BJ (cell line): ENCODE measurements around the gene PDGFD. TPM values are rescaled to one million over a fixed set of nuclear protein-coding genes. Genes with fewer than 3 reads are reported as not detected.

Experiments used
- CTCF ChIA-PET: fragments of 350-600 bp; formaldehyde crosslinking; extraction: SDS; loops from one replicate; lab custom pipeline; 2021; ENCODE audit warnings: antibody characterized with exemption, inconsistent platforms; lab: Yijun Ruan, JAX
- POLR2A ChIA-PET: fragments of 300-600 bp; sonication (Branson Sonifier 250); formaldehyde crosslinking; extraction: SDS; loops from one replicate; lab custom pipeline; 2021; ENCODE audit warnings: antibody characterized with exemption; lab: Charles Lee
- DNase-seq: peaks from one replicate; pipeline ENCODE4 v3.0.0-alpha.2; 2011; ENCODE audit warnings: low read depth
- H3K27me3 ChIP-seq: 2 replicates; pipeline ENCODE4 v1.6.0; 2011; ENCODE audit warnings: low read length; ENCODE audit not compliant: control insufficient read depth, insufficient read depth
- H3K36me3 ChIP-seq: 2 replicates; pipeline ENCODE4 v1.5.1; 2011; ENCODE audit warnings: low read length; ENCODE audit not compliant: control insufficient read depth, insufficient read depth
- H3K4me3 ChIP-seq: 2 replicates; pipeline ENCODE4 v1.5.1; 2011; ENCODE audit warnings: low read depth, mild to moderate bottlenecking, control low read depth, low read length
- polyA plus RNA-seq: library from polyadenylated mRNA; depleted of rRNA; stranded (reverse); fragments of >200 nt; gene quantifications from 2 replicates; pipeline ENCODE4 v1.2.3, GENCODE V29; 2011
- TF ChIP-seq, protein P1 (sequence below): IDR thresholded peaks from 2 replicates; pipeline ENCODE4 v1.5.1; 2011; ENCODE audit warnings: low read depth, mild to moderate bottlenecking, control low read depth, inconsistent platforms, low read length, moderate library complexity; ENCODE audit not compliant: insufficient read depth

PDGFD gene
- polyA plus RNA-seq, 1 experiment: 0.72 TPM

GRCh38 chr11:103923451-103923931, 240.5 kb downstream of the PDGFD start:
- TF ChIP-seq, protein P1, sequence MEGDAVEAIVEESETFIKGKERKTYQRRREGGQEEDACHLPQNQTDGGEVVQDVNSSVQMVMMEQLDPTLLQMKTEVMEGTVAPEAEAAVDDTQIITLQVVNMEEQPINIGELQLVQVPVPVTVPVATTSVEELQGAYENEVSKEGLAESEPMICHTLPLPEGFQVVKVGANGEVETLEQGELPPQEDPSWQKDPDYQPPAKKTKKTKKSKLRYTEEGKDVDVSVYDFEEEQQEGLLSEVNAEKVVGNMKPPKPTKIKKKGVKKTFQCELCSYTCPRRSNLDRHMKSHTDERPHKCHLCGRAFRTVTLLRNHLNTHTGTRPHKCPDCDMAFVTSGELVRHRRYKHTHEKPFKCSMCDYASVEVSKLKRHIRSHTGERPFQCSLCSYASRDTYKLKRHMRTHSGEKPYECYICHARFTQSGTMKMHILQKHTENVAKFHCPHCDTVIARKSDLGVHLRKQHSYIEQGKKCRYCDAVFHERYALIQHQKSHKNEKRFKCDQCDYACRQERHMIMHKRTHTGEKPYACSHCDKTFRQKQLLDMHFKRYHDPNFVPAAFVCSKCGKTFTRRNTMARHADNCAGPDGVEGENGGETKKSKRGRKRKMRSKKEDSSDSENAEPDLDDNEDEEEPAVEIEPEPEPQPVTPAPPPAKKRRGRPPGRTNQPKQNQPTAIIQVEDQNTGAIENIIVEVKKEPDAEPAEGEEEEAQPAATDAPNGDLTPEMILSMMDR: no peak
- Histone ChIP-seq H3K36me3 (no peaks in the 10 kb centered on the region), H3K27me3 (no peaks in the 10 kb centered on the region), H3K4me3 (no peak overlapping the region)
- ChIA-PET CTCF (no interaction called here), POLR2A (no interaction called here)
- DNase-seq: no peak

DNA sequence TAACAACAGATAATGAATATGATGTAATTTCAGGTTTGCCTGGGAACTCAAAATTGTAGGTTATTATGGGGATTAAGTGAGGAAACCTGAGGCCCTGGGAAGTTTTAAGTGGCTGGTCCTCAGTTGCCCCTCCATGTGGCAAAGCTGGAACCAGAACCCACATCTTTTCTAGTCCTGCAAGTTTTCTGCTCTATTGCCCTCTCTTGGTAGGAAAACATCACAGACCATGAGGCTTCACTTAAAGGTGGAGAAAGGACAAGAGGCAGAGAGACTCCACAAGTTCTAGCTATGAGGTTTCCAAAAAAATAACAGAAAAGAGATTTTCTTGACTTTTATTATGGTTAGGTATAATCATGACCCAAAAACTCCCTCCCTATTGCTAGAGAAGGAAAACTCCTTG, 243.0 kb downstream of the PDGFD start:
- CTCF ChIA-PET: no interaction called here

DNA sequence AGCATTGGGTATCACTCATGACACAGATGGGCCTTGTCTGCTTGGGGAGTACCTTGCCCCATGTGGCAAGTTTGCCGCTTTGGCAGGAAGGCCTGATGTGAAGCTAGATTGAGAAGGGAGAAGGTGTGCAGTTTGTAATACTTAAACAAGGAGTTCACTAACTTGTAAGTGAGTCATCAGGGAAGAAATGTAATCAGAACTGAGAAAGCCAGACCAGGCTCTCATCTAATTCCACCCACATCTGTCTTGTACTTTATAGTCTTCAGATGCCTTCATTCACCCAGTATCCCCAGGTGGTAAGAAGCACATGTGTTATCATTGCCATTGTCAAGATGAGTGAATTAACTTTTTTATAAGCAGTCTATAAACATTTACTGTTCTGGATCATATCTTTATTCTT, 243.5 kb downstream of the PDGFD start:
- H3K27me3 ChIP-seq: no peaks in the 10 kb centered on the region
- no peak for DNase-seq
- CTCF ChIA-PET: no interaction called here
- no peak overlapping the region for H3K4me3 ChIP-seq
- TF ChIP-seq, protein P1: no peak
- no peaks in the 10 kb centered on the region for H3K36me3 ChIP-seq
- POLR2A ChIA-PET: no interaction called here

More for the DNA sequence above, 243.0 kb downstream of the PDGFD start:
- H3K27me3 ChIP-seq: no peaks in the 10 kb centered on the region
- POLR2A ChIA-PET: no interaction called here
- no peaks in the 10 kb centered on the region for H3K36me3 ChIP-seq
- TF ChIP-seq, protein P1: no peak
- no peak for DNase-seq
- no peak overlapping the region for H3K4me3 ChIP-seq

- TF ChIP-seq, protein P1: no peak
- CTCF ChIA-PET: no interaction called here
- Histone ChIP-seq H3K4me3 (no peak overlapping the region), H3K27me3 (no peaks in the 10 kb centered on the region), H3K36me3 (no peaks in the 10 kb centered on the region)
- no peak for DNase-seq
- POLR2A ChIA-PET: no interaction called here
These were observed 253.2 kb downstream of the PDGFD start for GRCh38 chr11:103910721-103911120.

GRCh38 chr11:103907548-103908455, 256.1 kb downstream of the PDGFD start:
- no peak for DNase-seq
- Histone ChIP-seq H3K36me3 (no peaks in the 10 kb centered on the region), H3K27me3 (no peaks in the 10 kb centered on the region), H3K4me3 (no peak overlapping the region)
- ChIA-PET POLR2A (no interaction called here), CTCF (no interaction called here)
- TF ChIP-seq, protein P1: no peak
